Lower lobe of right lung (tissue), 2 donors: ENCODE measurements around the gene WFDC5. TPM values are rescaled to one million over a fixed set of nuclear protein-coding genes. Genes with fewer than 3 reads are reported as not detected.
A peak's percentile ranks its signal among the peaks of the same experiment; 100 is the strongest.

Experiments
- ATAC-seq, 2 donors: fragments of 200-7000 bp; cut with Tn5 transposase; one replicate each; pipeline ENCODE4 v1.9.1; 2020 to 2022; ENCODE audit warnings: mild to moderate bottlenecking in 2 of 2, moderate library complexity in 2 of 2
- DNase-seq: peaks from one replicate; pipeline ENCODE4 v3.0.0-alpha.2; 2020
- H3K27ac ChIP-seq: fragments of 200-600 bp; one replicate; pipeline ENCODE4 v1.8.0; 2022
- H3K27me3 ChIP-seq: fragments of 200-600 bp; one replicate; pipeline ENCODE4 v1.8.0; 2022; ENCODE audit warnings: low read depth
- H3K36me3 ChIP-seq: fragments of 200-600 bp; one replicate; pipeline ENCODE4 v1.8.0; 2022; ENCODE audit warnings: mild to moderate bottlenecking
- H3K4me1 ChIP-seq: fragments of 200-600 bp; one replicate; pipeline ENCODE4 v1.8.0; 2022
- H3K4me3 ChIP-seq: fragments of 200-600 bp; one replicate; pipeline ENCODE4 v1.8.0; 2022; ENCODE audit warnings: mild to moderate bottlenecking
- H3K9me3 ChIP-seq: fragments of 200-600 bp; one replicate; pipeline ENCODE4 v1.8.0; 2022
- CTCF ChIP-seq: fragments of 200-600 bp; IDR thresholded peaks from one replicate; pipeline ENCODE4 v1.8.0; 2022; ENCODE audit warnings: antibody characterized with exemption, mild to moderate bottlenecking
- intact Hi-C: fragments of 100-400 bp; cut with DNase I; formaldehyde crosslinking; loops from one replicate; pipeline ENCODE4 v1.11.0; 2022
- total RNA-seq: library from RNA; stranded (reverse); fragmentation: NEBNext Ultra II Directional; extraction: Animal tissue kit (Norgen Biotek cat#: 25700); gene quantifications from one replicate; pipeline ENCODE4 v1.2.1, GENCODE V29; 2021
- donor health status: DM: no; HTN: yes; CAD: no; lungs with severe emphysema.

WFDC5 gene
- total RNA-seq, 1 donor from 2014 or later, result 1.6 TPM

GRCh38 chr20:45113865-45114264 lies 1.1 kb downstream of the WFDC5 start:
- Histone ChIP-seq H3K9me3 (no peaks in the 10 kb centered on the region), H3K27me3 (no peaks in the 10 kb centered on the region), H3K27ac (no peak overlapping the region), H3K36me3 (no peaks in the 10 kb centered on the region), H3K4me1 (no peaks in the 10 kb centered on the region), H3K4me3 (no peak overlapping the region)
- TF ChIP-seq CTCF, result no peak
- intact Hi-C loops, result no loop called here
- ATAC-seq (no peak), DNase-seq (no peak)

GRCh38 chr20:45112754-45113153 lies 2.2 kb downstream of the WFDC5 start:
- intact Hi-C loops, result no loop called here
- ATAC-seq, result no peak

GRCh38 chr20:45111799-45112471 lies 3.0 kb downstream of the WFDC5 start:
- no peaks in the 10 kb centered on the region for H3K9me3 ChIP-seq
- H3K27me3 ChIP-seq, result no peaks in the 10 kb centered on the region
- peak; percentile 43 for TF ChIP-seq CTCF
- H3K36me3 ChIP-seq, result no peaks in the 10 kb centered on the region
- no peak overlapping the region for H3K27ac ChIP-seq
- DNase-seq (no peak), ATAC-seq (no peak)
- no peaks in the 10 kb centered on the region for H3K4me1 ChIP-seq
- no peak overlapping the region for H3K4me3 ChIP-seq
- intact Hi-C loops, result no loop called here

More at GRCh38 chr20:45112754-45113153, 2.2 kb downstream of the WFDC5 start:
- Histone ChIP-seq H3K9me3 (no peaks in the 10 kb centered on the region), H3K4me3 (no peak overlapping the region), H3K4me1 (no peaks in the 10 kb centered on the region), H3K27me3 (no peaks in the 10 kb centered on the region), H3K36me3 (no peaks in the 10 kb centered on the region), H3K27ac (no peak overlapping the region)
- no peak for TF ChIP-seq CTCF
- DNase-seq, result no peak

GRCh38 chr20:45111285-45111684 lies 3.7 kb downstream of the WFDC5 start:
- H3K27ac ChIP-seq, result no peak overlapping the region
- ATAC-seq (no peak), DNase-seq (no peak)
- no peaks in the 10 kb centered on the region for H3K36me3 ChIP-seq
- no peak overlapping the region for H3K4me3 ChIP-seq
- no peaks in the 10 kb centered on the region for H3K4me1 ChIP-seq
- TF ChIP-seq CTCF, result no peak
- no peaks in the 10 kb centered on the region for H3K9me3 ChIP-seq
- H3K27me3 ChIP-seq, result no peaks in the 10 kb centered on the region
- intact Hi-C loops, result no loop called here

DNA sequence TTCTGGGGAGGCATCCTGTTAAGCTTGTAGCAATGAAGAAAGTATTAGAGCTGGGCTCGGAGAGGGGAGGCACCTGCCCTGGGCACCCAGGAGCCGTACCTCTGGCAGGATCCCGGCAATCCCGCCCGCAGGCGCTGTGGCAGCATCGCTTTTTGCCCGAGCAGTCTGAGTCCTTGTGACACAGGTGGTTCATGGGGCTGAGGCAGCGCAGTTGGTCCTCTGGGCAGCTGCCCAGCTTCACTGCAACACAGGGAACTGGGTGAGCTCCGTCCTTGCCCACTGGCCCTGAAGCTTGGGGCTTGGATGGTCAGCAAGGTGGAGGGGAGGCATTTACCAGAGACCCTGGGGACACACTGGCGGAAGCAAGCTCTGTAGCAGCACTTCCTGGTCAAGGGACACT lies 4.7 kb downstream of the WFDC5 start:
- Histone ChIP-seq H3K27me3 (no peaks in the 10 kb centered on the region), H3K27ac (no peak overlapping the region), H3K4me3 (no peak overlapping the region), H3K36me3 (no peaks in the 10 kb centered on the region), H3K4me1 (no peaks in the 10 kb centered on the region), H3K9me3 (no peaks in the 10 kb centered on the region)
- ATAC-seq (no peak), DNase-seq (no peak)
- intact Hi-C loops, result no loop called here
- no peak for TF ChIP-seq CTCF
